DLD1 (cell line): ENCODE data around the gene MITF.
"Not testable (repeated sequence)": the region's sequence is repeated elsewhere in the genome, so short reads cannot be mapped to it uniquely, and the experiment has no call there.

ENCODE experiments used
- in situ Hi-C: cut with HindIII; loops from 2 replicates; pipeline ENCODE4 v1.10.0; 2017; ENCODE audit warnings: low sequenced_read_pairs

Gene MITF

DNA sequence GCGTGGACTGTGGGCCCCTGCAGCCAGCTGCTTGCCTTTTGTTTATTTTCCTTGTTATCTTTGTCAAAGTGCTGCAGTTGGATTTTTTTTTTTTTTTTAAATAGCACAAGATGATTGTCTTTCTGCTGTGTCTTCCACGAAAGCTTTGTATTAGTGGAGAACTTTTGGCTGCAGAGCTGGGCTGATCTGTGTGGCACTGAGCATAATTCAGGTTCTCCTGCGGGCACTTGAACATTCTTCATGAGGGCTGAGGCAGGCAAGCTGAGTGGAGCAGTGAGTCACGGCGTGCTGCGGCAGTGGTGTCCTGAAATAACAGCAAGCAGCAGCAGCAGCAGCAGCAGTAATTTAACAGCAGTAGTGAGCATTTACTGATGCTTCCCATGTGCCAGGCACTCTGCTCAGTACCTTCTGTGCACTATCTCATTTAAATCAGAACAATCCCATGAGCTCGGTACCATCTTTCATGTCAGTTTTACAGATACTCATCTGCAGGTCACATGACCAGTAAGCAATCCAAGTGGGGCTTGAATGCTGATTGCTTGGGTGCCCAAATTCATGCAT, 45.8 kb downstream of the MITF start:
- in situ Hi-C loops = no loop called here

DNA sequence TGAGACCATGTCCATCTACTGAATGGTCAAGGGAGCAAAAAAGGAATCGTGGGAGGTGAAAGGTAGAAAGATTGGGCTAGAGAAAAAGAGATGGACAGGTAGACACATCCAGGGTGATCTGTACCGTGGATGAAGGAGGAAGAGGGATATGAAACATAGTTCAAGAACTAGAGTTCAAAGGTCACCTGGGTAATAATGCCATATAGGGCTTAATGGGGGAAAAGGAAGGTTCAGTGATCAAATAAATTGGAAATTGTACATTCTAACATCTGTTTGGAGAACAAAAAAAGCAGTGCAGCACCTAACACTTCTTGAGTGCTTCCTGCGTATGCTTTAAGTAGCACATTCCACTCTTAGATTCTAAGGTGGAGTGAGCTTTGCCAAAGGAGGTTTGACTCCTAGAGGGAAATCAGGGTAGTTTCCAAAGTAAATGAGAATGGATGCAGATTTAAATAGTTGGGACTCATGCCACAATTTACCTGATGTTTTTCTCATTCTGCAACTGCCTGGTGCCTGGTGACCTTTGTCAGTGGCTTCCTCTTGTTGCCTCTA, 46.6 kb downstream of the MITF start:
- in situ Hi-C loops = no loop called here

DNA sequence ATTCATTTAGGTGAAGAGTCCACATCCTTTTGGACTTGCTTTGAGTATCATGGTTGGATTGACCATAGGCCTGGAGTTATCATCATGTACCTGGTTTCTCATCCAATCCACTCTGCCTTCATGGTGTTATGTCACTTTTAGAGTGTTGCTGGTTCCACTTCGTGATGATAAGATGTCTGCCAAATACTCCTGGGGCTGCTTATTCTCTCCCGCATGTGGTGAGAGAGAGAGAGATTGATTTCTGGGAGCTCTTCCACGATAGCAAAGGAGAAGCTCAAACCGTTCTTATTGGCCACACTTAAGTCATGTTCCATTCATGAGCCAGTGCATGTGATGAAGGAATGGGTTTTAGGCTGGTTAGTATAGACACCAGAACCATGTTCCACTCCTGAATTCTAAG, 47.6 kb downstream of the MITF start:
- in situ Hi-C loops = no loop called here

DNA sequence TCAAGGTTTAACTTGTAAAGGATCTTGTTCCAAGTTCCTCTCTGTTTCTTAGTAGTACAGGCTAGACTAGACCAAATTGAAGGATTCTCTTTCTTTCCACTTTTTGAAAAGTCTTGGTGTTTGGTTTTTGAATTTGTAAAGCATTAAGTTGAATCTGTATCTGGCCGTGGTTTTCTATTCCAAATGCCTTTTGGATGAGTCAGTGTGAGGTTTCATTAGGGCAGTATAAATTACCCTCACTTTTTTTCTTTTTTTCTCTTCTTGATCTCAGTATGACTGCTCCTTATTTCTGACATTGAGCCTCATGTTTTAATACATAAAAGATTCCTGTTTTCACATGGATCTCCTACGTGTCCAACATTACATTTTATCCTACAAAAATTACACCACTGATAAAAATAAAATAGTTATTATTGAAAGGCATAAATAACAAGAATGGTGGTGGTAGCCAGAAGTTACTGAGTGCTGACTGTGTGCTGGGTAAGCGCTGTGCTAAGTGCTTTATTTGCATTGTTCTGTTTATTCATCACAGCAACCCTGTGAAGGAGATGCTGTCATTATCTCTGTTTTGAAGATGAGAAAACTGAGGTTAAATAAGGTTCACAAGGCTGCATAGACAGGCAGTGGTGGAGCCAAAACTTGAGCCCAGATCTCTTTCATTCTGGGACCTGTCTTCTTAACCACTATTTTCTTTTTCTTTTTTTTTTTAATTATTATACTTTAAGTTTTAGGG, 48.3 kb downstream of the MITF start:
- in situ Hi-C loops = no loop called here

DNA sequence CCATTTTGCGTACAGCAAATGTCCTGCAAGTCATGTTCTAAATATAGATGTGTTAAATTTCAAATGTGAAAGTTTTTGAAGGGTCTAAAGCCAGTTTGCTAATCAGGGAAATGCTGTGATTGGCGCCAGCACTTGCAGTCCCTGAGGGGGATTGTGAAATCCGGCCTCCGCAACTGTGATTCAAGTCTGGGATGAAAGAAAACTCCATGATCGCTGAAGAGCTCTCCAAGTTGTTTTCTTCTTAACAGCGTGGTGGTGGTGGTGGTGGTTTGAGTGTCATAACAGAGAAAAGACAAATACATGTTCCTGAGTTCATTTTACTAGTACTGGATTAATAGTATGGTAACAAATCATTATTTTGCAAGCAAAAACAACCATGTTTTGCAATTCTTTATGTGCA, 51.8 kb downstream of the MITF start:
- in situ Hi-C loops = no loop called here

DNA sequence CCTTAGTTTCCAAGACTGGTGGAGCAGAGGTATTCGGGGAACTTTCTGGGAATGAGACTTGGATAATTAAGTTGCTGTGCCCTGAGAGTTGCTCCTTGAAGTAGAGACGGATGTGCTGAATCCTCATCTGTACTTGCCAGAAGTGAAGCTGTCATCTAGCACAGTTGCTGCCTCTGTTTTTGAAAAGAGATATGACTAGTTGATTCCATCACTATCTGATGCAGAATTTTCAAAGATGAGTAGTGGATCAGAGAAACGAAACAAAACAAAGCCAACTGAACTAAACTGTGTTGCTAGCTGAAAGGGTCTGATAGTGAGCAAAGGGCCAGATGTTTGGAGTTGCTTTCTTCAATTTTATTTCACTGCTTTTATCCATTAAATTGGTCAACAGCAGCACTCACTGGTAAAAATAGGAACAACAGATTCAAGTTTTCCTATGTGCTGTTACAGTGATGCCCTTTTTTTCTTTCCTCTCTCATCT, 52.7 kb downstream of the MITF start:
- in situ Hi-C loops = no loop called here

DNA sequence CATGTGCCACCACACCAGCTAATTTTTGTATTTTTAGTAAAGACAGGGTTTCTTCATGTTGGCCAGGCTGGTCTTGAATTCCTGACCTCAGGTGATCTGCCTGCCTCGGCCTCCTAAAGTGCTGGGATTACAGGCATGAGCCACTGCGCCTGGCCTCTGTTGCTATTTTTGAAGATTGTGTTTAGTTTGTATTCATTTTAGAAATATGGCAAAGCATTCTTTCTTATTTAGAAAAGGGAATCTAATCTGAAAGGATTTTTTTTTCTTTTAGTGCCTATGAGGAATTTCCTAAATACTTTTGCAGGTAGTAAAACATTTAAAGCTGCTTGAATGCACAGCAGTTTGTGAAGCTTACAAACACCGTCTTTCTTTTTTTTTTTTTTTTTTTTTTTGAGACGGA, 56.9 kb downstream of the MITF start:
- in situ Hi-C loops = not testable (repeated sequence)

DNA sequence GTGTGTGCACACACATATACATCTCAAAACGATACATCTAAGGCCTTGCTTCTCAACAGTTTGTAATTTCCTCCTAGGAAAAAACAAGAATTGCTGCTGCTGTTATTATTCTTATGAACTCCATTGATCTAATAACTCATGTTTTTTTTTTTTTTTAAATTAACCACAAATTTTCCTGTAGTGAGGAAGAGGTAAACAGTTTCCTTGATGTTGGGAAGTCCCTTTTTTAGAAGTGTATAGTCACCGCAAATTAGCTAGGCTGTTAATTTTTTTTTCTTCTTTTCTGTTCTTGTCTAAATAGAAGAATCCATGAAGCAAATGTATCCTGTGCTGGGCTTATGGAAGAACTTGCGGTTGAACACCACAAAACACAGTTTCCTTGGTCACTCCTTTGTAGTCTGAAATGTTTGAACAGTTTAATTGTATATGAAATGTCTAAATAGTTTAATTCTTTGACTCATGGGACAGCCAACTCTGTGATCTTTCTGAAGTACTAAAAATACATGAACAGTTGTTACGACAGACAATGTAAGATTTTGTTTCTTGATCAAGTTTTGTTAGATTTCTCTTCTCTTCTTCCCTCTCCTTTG, 64.5 kb downstream of the MITF start:
- in situ Hi-C loops = no loop called here

DNA sequence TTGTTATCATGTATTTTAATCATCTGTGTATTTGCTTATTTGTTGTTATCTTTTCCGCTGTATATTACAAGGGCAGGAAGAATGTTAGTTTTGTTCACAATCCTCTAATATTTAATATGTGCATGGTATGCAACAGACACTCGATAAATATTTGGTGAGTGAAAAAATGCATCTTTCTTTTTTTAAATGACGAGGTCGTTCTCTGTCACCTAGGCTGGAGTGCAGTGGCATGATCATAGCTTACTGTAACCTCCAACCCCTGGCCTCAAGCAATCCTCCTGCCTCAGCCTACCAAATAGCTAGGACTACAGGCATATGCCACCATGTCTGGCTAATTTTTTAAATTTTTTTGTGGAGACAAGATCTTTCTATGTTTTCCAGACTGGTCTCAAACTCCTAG, 66.2 kb downstream of the MITF start:
- in situ Hi-C loops = no loop called here

DNA sequence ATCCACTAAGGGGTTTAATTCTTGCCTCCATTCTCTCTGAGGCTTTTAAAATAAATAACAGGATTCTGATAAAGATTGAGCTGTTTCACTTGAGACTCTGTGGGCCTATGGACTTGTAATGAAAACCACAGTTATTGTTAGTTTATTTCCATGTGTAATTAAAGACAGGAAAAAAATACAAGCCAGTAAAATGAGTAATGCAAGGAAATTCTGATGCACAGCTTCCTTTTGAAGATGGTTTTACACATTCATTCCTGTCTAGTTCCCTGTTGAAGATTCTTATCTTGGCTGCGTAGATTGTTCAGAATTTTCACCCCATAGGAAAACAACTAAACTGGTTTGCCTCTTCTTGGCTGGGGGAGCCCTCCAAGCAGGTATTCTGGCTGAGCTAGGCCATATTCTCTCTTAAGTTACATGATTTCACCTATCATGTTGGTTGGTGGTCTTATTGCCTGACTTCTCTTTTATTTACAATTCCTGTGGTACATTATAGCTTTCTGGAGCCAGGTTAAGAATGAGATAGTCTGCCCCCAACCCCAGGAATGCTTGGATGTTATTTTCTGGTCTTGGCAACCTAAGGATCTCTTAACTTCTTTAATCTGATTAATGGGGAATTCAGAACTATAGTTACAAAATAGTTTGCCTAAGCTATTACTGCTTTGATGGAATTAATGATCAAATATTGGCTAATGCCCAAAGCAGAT, 67.6 kb downstream of the MITF start:
- in situ Hi-C loops = no loop called here

DNA sequence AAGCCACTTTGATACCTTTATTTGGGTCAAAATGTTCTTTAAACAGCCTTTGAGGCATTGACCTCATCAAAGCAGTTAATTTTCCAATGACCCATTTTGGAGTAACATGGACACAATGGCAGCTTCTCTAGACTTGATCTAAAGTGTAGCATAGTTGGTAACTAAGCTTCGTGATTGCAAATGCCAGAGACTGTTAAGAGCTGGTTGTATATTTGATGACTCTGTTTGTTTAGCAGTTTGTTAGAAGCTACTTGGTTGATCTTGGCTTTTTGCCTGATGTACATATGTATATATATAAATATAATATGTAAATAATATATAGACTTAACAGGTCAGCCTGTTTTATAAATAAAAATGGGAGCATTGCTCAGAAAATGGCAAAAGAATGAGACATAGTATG, 68.4 kb downstream of the MITF start:
- in situ Hi-C loops = no loop called here

DNA sequence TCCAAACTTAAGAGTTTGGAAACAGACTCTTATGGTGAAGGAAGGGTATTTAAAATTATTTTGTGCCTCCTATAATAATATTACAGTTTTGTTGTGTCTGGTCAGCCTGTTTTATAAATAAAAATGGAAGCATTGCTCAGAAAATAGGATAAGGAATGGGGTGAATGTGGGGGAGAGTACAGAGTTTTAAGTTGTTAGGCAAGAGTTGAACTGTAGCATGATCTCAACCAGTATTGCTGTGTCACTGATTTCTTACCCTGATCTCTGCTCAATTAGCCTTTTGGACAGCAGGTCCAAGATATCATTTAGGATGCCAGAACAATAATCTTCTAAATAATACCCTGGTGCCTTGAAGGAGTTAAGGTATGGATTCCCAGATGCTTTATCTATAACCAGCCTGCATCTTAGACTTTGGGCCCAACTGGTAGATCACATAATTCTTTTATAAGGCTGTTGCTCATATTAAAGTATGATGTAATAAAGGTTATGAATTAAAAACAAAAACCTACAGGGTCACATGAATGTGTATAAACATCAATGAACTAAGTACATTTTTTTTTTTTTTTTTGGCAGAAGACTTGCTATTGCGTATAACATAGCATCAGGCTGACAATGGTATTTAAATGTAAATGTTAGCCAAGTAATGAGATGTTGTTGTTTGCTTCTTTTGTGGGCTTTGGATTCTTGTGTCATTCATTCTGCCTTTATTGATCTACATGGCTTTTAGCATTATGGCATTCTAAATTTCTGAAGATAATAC, 70.0 kb downstream of the MITF start:
- in situ Hi-C loops = no loop called here

DNA sequence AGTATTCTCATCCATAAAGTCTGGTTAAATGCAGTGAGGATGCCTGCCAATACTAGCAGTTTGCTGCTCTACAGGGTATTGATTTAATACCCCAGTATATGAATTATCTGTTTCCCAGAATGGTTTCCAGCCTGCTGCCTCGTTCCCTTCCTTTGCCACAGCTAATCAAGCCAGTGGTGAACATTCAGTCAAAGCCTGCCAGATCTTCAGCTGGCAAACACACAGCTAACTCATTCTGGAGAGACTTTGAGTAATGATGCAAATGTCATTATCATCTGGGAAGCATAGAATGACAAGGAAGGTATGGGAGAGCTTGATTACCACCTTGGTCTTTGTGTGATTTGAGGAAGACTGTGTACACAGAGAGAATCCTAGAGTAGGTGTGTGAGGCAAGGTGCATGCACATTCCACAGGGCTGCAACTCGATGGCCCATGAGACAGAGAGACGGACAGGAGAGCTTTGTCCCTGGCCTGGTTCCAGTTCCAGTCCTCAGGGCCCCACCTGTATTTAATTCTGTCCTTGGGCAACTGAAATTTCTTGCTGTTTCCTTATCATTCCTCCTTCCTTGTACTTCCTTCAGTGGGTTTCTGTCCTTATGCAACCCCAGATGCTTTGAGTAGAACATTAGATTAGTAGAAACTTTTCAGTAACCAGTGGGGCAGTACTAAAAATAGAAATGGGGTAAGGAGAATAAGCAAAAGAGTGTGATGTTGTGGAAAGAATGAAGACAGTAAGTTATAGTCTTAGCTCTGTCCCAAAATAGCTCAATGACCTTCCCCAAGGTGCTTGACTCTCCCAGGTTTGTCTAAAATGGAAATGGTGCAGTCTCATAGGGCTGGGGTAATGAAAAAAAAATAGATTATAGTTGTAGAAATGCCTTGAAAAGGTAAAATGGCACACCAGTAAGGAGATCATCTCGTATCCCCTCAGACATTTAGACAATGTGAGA, 72.5 kb downstream of the MITF start:
- in situ Hi-C loops = no loop called here

DNA sequence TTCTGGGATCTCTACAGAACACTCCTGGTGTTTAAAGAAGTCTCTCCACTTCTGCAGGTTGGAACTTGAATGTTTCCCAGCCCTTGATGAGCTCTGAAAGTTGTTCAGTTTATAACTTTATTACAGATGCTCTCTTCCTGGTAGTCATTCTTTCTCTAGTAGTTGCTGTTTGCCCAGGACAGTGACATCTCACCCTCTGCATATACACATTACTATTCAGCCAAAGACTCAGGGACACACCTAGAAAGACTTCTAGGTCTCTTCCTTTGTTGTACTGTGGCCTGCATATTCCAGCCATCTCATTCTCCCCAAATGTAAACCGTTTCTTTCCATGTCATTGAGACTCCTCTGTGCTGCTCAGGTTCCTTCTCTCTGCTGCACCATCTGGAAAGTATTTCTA, 76.7 kb downstream of the MITF start:
- in situ Hi-C loops = no loop called here

DNA sequence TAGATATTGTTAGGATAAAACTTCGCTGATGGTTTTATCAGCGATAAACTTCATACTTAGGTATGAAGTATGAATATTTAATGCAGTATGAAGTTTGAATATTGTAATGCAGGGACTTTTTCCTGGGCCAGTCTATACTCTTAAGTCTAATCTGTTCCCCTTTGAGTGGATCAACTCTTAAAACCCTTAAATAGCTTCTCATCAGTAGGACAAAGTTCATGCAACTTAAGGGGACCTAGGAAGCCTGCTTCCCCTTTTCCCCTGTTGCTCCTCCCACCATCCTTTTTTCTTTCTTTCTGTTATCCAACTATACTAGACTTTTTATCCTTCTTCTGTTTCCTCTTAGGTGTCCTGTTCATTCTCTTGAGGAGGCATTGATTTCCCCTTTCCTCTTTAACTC, 78.7 kb downstream of the MITF start:
- in situ Hi-C loops = no loop called here

DNA sequence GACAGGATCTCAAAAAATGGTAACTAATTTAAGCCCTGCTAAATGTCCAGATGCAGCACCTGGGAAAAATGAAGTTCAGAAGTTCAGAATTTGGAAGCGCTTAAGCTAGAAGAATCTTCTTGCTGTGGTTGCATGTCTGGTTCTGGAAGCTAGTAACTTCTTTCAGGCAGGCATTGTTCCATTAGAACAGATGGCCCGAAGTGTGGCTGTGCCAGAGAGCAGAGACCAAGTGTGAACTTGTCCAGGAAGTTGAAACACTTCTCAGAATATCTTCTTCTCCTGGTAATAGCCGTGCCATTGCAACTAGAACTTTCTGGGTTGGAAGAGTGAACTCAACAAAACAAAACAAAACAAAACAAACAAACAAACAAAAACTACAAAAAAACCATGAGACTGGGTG, 80.0 kb downstream of the MITF start:
- in situ Hi-C loops = no loop called here

DNA sequence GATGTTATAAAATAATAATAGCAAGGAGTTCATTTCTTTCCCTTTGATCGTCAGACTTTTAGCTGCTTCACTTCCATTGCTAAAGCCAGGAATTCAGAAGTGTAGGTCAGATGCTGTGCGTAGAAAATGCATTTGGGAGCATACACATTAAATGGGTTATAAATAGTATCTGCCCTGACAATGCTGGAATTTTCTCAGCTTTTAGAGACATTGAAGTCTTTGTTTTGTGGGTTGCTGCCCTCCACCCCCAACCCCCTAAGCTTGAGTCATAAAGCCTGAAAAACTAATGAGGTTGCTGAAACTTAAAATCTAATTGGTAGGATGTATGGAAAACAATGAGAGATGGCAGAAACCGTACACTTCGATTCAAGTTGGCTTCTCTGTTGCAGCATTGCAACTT, 81.9 kb downstream of the MITF start:
- in situ Hi-C loops = no loop called here

DNA sequence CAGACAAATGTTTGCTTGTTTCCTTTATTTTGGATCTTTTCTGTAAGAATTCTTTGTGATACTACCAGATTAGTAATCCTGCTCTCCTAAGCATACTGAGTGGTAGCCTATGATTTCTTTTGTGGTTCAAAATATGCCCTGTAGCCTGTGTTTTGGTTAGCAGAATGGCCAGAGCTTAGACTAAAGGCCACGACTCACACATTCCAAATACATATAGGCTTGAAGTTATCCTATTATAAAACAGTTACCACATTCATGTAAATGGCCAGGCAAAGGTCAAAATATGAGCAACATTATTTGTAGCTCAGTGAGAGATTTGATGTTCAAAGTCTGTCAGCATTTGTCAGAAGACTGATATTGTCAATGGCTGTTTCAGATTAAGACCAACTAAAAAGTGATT, 84.5 kb downstream of the MITF start:
- in situ Hi-C loops = no loop called here

DNA sequence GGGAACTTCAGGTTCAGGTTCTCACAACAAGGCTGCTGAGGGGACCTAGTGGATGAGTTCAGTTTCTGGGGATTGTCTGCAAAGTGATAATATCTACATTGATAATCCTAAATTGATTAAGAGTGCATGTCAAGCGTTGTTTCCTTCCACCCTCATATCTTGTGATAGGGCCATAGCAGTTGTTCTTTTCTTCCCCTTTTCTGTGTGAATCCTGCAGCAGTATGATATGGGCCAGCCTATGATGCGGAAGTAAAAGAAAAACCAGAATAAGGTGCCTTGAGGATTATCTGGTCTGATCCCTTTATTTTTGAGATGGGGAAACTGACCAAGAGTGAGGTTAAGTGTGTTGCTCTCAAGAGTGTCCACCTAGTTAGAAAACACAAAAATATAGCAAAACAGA, 86.2 kb downstream of the MITF start:
- in situ Hi-C loops = no loop called here

DNA sequence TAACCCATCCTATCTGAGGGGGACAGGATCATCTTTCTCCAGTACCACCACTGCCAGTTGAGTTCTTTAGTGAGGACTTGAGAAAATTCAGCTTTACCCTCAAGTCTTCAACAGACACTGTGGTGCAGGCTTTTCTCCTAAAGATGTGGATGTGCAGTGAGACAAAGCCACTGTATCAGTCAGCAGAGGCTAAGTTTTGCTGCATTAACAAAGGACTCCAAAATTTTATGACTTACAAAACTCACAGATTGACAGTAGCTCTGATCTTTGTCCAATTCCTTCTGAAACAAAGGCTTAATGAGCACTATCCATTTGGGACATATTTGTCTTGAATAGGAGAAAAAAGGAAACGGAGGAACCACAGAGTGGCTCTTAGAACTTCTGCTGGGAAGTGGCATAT, 87.9 kb downstream of the MITF start:
- in situ Hi-C loops = no loop called here
